ENCODE data around the gene AJM1. TPM values are rescaled to one million over a fixed set of nuclear protein-coding genes. Genes with fewer than 3 reads are reported as not detected.

The AJM1 gene
- total and polyA plus RNA-seq, 2 of the 8 experiments (the other 6 are each of a cell fraction or from before 2014, with no cell fraction given): 0.12 to 0.97 TPM

- H3K23me2 ChIP-seq (ENCODE audit: low read depth, low read length): peaks cover 19% of the 10 kb centered on the region; the same call in 1 of the 2 replicates
- no peak overlapping the region for H3K18ac ChIP-seq (ENCODE audit: extremely low read depth, low read length)
- no peak overlapping the region for H2BK12ac ChIP-seq (ENCODE audit: low read depth, low read length)
- no peak for DNase-seq (ENCODE audit: low read depth in 1 of 2, low spot score in 2 of 2)
- H3K27me3 ChIP-seq (replicated peaks in 1 of 4; ENCODE audit: control insufficient read depth in 3 of 4, extremely low read depth in 1 of 4, insufficient read depth in 3 of 4, low read length in 3 of 4): peaks cover 0 to 32% (median 18%) of the 10 kb centered on the region in 4 experiments; a peak in 5 of 7 replicates
- H2BK20ac ChIP-seq (ENCODE audit: low read length): no peak overlapping the region
- 86% methylated on average over 5 of the region's 6 CpGs; no CpG with 5 or more reads in 1 of the 2 experiments for WGBS, 2 experiments (ENCODE audit: extremely low coverage in 1 of 2, insufficient coverage in 1 of 2, insufficient read length in 1 of 2, insufficient replicate concordance in 2 of 2, low coverage in 1 of 2, low lambda C conversion rate in 2 of 2, missing lambda C conversion rate in 1 of 2)
- H3K9ac ChIP-seq (replicated peaks in 1 of 4; ENCODE audit: extremely low read depth in 1 of 4, low read depth in 3 of 4, low read length in 3 of 4): no peak overlapping the region
- no peak overlapping the region for H3K4me3 ChIP-seq (ENCODE audit: extremely low read depth in 1 of 4, insufficient read depth in 2 of 4, low read depth in 3 of 4, low read length in 4 of 4)
- no peak overlapping the region for H4K91ac ChIP-seq (replicated peaks; ENCODE audit: insufficient read length, low read length)
- ChIA-PET CTCF (ENCODE audit: partially characterized antibody) (interaction anchor here (0.7 to 5.2 kb wide), 7 partner anchors 10 to 145 kb away, joined by 3 to 35 read pairs (median 4); partner anchors contain the start of genes AJM1 and C8G), POLR2A (ENCODE audit: partially characterized antibody) (interaction anchor here (1.2 to 1.8 kb wide), 4 partner anchors 11 to 26 kb away, joined by 3 to 4 read pairs (median 3); no protein-coding TSS in a partner anchor)
- no peaks in the 10 kb centered on the region for H3K9me3 ChIP-seq (ENCODE audit: insufficient read depth in 2 of 2, low read depth in 1 of 2, low read length in 1 of 2)
- H3K14ac ChIP-seq (ENCODE audit: insufficient read length): no peak overlapping the region
- no peaks in the 10 kb centered on the region for H3K79me1 ChIP-seq (ENCODE audit: low read depth, low read length)
- H3K79me2 ChIP-seq (ENCODE audit: control insufficient read depth in 1 of 2, insufficient read depth in 2 of 2, low read length in 2 of 2): no peaks in the 10 kb centered on the region
- no peak overlapping the region for H2BK5ac ChIP-seq (ENCODE audit: low read depth, low read length)
- H3K4ac ChIP-seq (replicated peaks; ENCODE audit: insufficient read length, low read depth, low read length): no peak overlapping the region
- no peak overlapping the region for H3K23ac ChIP-seq (ENCODE audit: insufficient read length)
- no peak overlapping the region for H3K27ac ChIP-seq (ENCODE audit: low read depth, low read length)
- H2AK5ac ChIP-seq (ENCODE audit: low read depth, low read length): no peak overlapping the region
- no peak for TF ChIP-seq POLR2AphosphoS5 (IDR thresholded peaks at IDR 0.05; ENCODE audit: low read depth, low read length)
- no peak for TF ChIP-seq HDAC2 (IDR thresholded peaks at IDR 0.05; ENCODE audit: borderline replicate concordance in 1 of 2, low read depth in 2 of 2, low read length in 2 of 2)
- TF ChIP-seq POU5F1 (IDR thresholded peaks at IDR 0.05; ENCODE audit: low read depth, low read length): no peak
- TF ChIP-seq FOSL1 (IDR thresholded peaks at IDR 0.05; ENCODE audit: insufficient read depth, low read depth, low read length): no peak
- TF ChIP-seq MAX (IDR thresholded peaks at IDR 0.05): no peak
- no peak for TF ChIP-seq KDM4A (IDR thresholded peaks at IDR 0.05; ENCODE audit: low read depth, low read length, severe bottlenecking)
- no peak for TF ChIP-seq KDM5A (IDR thresholded peaks at IDR 0.05; ENCODE audit: low read length)
- TF ChIP-seq YY1 (IDR thresholded peaks at IDR 0.05; ENCODE audit: low read depth, low read length): no peak
- no peak for TF ChIP-seq USF2 (IDR thresholded peaks at IDR 0.05; ENCODE audit: low read length)
- TF ChIP-seq TEAD4 (IDR thresholded peaks at IDR 0.05; ENCODE audit: low read depth, low read length): no peak
- TF ChIP-seq CHD2 (IDR thresholded peaks at IDR 0.05; ENCODE audit: low read length): no peak
- TF ChIP-seq SRF (IDR thresholded peaks at IDR 0.05; ENCODE audit: low read depth, low read length): no peak
- H4K8ac ChIP-seq (ENCODE audit: extremely low read depth, insufficient read depth, low read length): no peak overlapping the region
- peaks cover 0 to 5% of the 10 kb centered on the region in 2 experiments for H4K20me1 ChIP-seq (replicated peaks in 1 of 2; ENCODE audit: control insufficient read depth in 1 of 2, insufficient read depth in 2 of 2, low read length in 2 of 2)
- H3K4me2 ChIP-seq (ENCODE audit: insufficient read depth in 1 of 2, low read depth in 2 of 2, low read length in 2 of 2): no peak overlapping the region
- H2BK120ac ChIP-seq (replicated peaks; ENCODE audit: low read depth, low read length): no peak overlapping the region
- H3K36me3 ChIP-seq (ENCODE audit: control insufficient read depth in 2 of 4, insufficient read depth in 4 of 4, low read length in 3 of 4): no peaks in the 10 kb centered on the region
- no peak overlapping the region for H2AFZ ChIP-seq (ENCODE audit: low read length)
- no peak overlapping the region for H3K56ac ChIP-seq (replicated peaks; ENCODE audit: insufficient read length, low read depth, low read length)
- no peak overlapping the region for H4K5ac ChIP-seq (ENCODE audit: insufficient read length, low read depth, low read length)
- H2BK15ac ChIP-seq (ENCODE audit: low read length): no peak overlapping the region
- peaks cover 0 to 20% (median 12%) of the 10 kb centered on the region in 4 experiments; a peak in 6 of 7 replicates for H3K4me1 ChIP-seq (replicated peaks in 1 of 4; ENCODE audit: control insufficient read depth in 3 of 4, insufficient read depth in 4 of 4, low read length in 3 of 4)
- FAIRE-seq: no peak
Measured at GRCh38 chr9:136802321-136802720, 40.0 kb upstream of the AJM1 start.

All from H1 (cell line).